OCI-LY3 (cell line): ENCODE results near the gene RAB37.

Experiments used
- H2AFZ ChIP-seq: fragments of 200-600, 300-600 bp; shearing (Covaris generic); 2 replicates; pipeline ENCODE4 v1.6.0; 2014; ENCODE audit warnings: antibody characterized with exemption, low read depth, low read length
- H3K27ac ChIP-seq: fragments of 200-600, 300-600 bp; sonication (generic); 2 replicates; pipeline ENCODE4 v1.5.1; 2014; ENCODE audit warnings: mild to moderate bottlenecking, low read length, moderate library complexity, mixed read lengths
- H3K27me3 ChIP-seq: fragments of 200-600, 300-600 bp; sonication (generic); 2 replicates; pipeline ENCODE4 v1.6.1; 2014; ENCODE audit warnings: low read depth, low read length, mixed read lengths
- H3K36me3 ChIP-seq: fragments of 200-600, 300-600 bp; sonication (generic); replicated peaks from 2 replicates; pipeline ENCODE3; 2014; ENCODE audit warnings: low read depth, low read length, mixed read lengths
- H3K4me1 ChIP-seq: fragments of 300-600, 200-600 bp; sonication (generic); 2 replicates; pipeline ENCODE4 v1.6.1; 2014; ENCODE audit warnings: low read length, mixed read lengths
- H3K4me2 ChIP-seq: fragments of 200-600, 300-600 bp; sonication (generic); 2 replicates; pipeline ENCODE4 v1.6.1; 2014; ENCODE audit warnings: low read length, mixed read lengths
- H3K4me3 ChIP-seq: fragments of 300-600, 200-600 bp; sonication (generic); 2 replicates; pipeline ENCODE4 v1.5.1; 2014; ENCODE audit warnings: antibody characterized with exemption, mild to moderate bottlenecking, low read length, moderate library complexity
- H3K79me2 ChIP-seq: fragments of 300-600, 200-600 bp; shearing (Covaris generic); 2 replicates; pipeline ENCODE4 v1.6.1; 2014; ENCODE audit warnings: mild to moderate bottlenecking, low read length, mixed read lengths
- H3K9ac ChIP-seq: fragments of 300-600, 200-600 bp; shearing (Covaris generic); 2 replicates; pipeline ENCODE4 v1.6.0; 2014; ENCODE audit warnings: mild to moderate bottlenecking, low read length, moderate library complexity
- H3K9me3 ChIP-seq: fragments of 200-600, 300-600 bp; shearing (Covaris generic); 2 replicates; pipeline ENCODE4 v1.6.1; 2014; ENCODE audit warnings: low read length, mixed read lengths; ENCODE audit not compliant: insufficient read depth
- H4K20me1 ChIP-seq: fragments of 200-600, 300-600 bp; sonication (generic); 2 replicates; pipeline ENCODE4 v1.6.1; 2016; ENCODE audit warnings: low read length, mixed read lengths; ENCODE audit not compliant: insufficient read depth
- CTCF ChIP-seq: fragments of 200-600, 300-600 bp; sonication (generic); IDR thresholded peaks from 2 replicates; pipeline ENCODE4 v1.5.1; 2014; ENCODE audit warnings: antibody characterized with exemption, low read length, low read depth
- EZH2phosphoT487 ChIP-seq: fragments of 200-600 bp; shearing (Covaris generic); IDR thresholded peaks from 2 replicates; pipeline ENCODE4 v1.6.1; 2018; ENCODE audit warnings: antibody characterized with exemption, mixed run types, low read depth

RAB37 gene

GRCh38 chr17:74796866-74797265, 59.8 kb downstream of the RAB37 start:
- no peak overlapping the region for H3K27ac ChIP-seq
- H3K9ac ChIP-seq, result no peak overlapping the region
- no peak overlapping the region for H2AFZ ChIP-seq
- no peak for TF ChIP-seq CTCF
- TF ChIP-seq EZH2phosphoT487, result no peak
- no peaks in the 10 kb centered on the region for H3K36me3 ChIP-seq
- H3K4me1 ChIP-seq, result no peaks in the 10 kb centered on the region
- no peaks in the 10 kb centered on the region for H3K27me3 ChIP-seq
- H3K79me2 ChIP-seq, result no peaks in the 10 kb centered on the region
- H3K4me3 ChIP-seq, result no peak overlapping the region
- no peaks in the 10 kb centered on the region for H3K9me3 ChIP-seq
- no peaks in the 10 kb centered on the region for H4K20me1 ChIP-seq
- no peak overlapping the region for H3K4me2 ChIP-seq
